ENCODE data around the gene TULP1.

DNA sequence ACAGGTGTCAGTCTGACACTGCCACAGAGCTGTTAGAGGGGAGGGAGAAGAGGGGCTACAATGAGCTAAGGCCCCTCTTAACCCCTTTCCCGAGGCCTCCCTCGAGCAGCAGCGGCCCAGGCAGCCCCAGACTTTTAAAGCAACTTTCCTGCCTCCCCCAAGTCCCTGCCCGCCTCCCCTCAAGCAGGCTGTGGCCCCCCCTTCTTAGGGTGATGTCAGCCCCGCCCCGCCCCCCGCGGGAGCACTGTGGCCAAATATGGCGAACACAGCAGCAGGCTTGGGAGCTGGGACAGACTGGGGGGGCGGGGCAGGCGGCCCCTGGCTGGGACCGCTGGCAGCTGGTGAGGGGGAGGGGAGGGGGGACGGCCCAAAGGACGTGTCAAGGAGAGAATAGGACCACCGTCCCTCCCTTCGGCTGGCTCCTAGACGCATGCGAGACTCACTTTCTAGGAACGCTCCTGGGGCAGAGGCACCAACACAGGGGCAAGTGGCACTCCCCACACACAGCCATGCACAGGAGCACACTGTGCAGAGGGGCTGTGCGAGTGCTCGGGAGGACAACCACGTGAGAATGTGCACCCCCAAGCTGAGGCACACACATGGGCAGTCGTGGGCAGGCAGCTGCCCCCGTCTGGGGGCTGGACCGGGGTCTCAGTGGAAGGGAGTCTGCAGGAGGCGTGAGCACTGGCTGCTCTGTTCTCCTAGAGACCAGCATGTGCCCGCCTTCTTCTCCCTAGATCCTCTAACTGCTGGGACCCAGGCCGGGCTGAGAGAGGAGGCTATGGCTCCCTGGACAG, 22.5 kb downstream of the TULP1 start:
- TF ChIP-seq MTA1 (CRISPR knock-in tag; IDR thresholded peaks at IDR 0.05; ENCODE audit: borderline replicate concordance): no peak
- no peak for TF ChIP-seq CHD4 (IDR thresholded peaks at IDR 0.05; ENCODE audit: borderline replicate concordance, low read length)
- no peak for TF ChIP-seq RFX5 (IDR thresholded peaks at IDR 0.05; ENCODE audit: low read depth, low read length)
- TF ChIP-seq ZNF331 (CRISPR knock-in tag; IDR thresholded peaks at IDR 0.05): no peak
- no peak for TF ChIP-seq REST (IDR thresholded peaks at IDR 0.05; ENCODE audit: borderline replicate concordance in 1 of 2, low read depth in 1 of 2, low read length in 2 of 2)
- TF ChIP-seq AKNA (CRISPR knock-in tag; IDR thresholded peaks at IDR 0.05; ENCODE audit: borderline replicate concordance): no peak
